HepG2 (cell line): ENCODE data around the gene BBC3. TPM values are rescaled to one million over a fixed set of nuclear protein-coding genes. Genes with fewer than 3 reads are reported as not detected.
A peak's percentile ranks its signal among the peaks of the same experiment; 100 is the strongest.

Source experiments
- AGO2 ChIP-seq: fragments of 200-400 bp; formaldehyde crosslinking; optimal IDR thresholded peaks from 2 replicates; pipeline ENCODE3; 2017; ENCODE audit warnings: mild to moderate bottlenecking, low read depth, low read length, moderate library complexity
- BCL6 ChIP-seq: IDR thresholded peaks from 2 replicates; pipeline ENCODE4 v1.6.1; 2016; ENCODE audit warnings: missing genetic modification reagents, missing compliant biosample characterization
- CHD4 ChIP-seq: fragments of 200-600 bp; sonication (generic); IDR thresholded peaks from 2 replicates; pipeline ENCODE4 v1.7.0; 2017; ENCODE audit warnings: mild to moderate bottlenecking, low read length, borderline replicate concordance
- GATA4 ChIP-seq: sonication (generic); IDR thresholded peaks from 2 replicates; pipeline ENCODE4 v1.6.1; 2016; ENCODE audit warnings: antibody characterized with exemption, low read depth, borderline replicate concordance
- TCF7L2 ChIP-seq: IDR thresholded peaks from 2 replicates; pipeline ENCODE4 v1.6.1; 2011; ENCODE audit warnings: mild to moderate bottlenecking, low read depth, low read length, moderate library complexity
- ZFP36L1 ChIP-seq: sonication (generic); formaldehyde crosslinking; IDR thresholded peaks from 2 replicates; pipeline ENCODE4 v1.8.0; 2022; ENCODE audit warnings: mild to moderate bottlenecking, missing genetic modification reagents, moderate library complexity
- ZNF17 ChIP-seq: sonication (generic); formaldehyde crosslinking; IDR thresholded peaks from 2 replicates; pipeline ENCODE4 v1.5.0; 2020; ENCODE audit warnings: mild to moderate bottlenecking, missing genetic modification reagents
- ZNF337 ChIP-seq: sonication (generic); formaldehyde crosslinking; IDR thresholded peaks from 2 replicates; pipeline ENCODE4 v1.5.1; 2020; ENCODE audit warnings: missing genetic modification reagents, low read depth, mild to moderate bottlenecking, borderline replicate concordance
- ZNF746 ChIP-seq: sonication (generic); formaldehyde crosslinking; IDR thresholded peaks from 2 replicates; pipeline ENCODE4 v1.8.0; 2022; ENCODE audit warnings: mild to moderate bottlenecking, missing genetic modification reagents
- ZNF792 ChIP-seq: IDR thresholded peaks from 2 replicates; pipeline ENCODE4 v1.6.1; 2016
- polyA plus RNA-seq, 8 experiments: library from polyadenylated mRNA; depleted of rRNA in 3 of 8; stranded (reverse) in 7 of 8; unstranded in 1 of 8; fragments of >200 nt; fragmentation: Illumina TruSeq in 4 of 8; extraction: Trizol in 4 of 8; gene quantifications; 2 replicates each; pipeline versions ENCODE4 v1.2.1 to v1.2.3, GENCODE V29; 2011 to 2016; ENCODE audit warnings: low read depth in 4 of 8, missing spikeins in 1 of 8, mixed read lengths in 1 of 8; ENCODE audit not compliant: insufficient read depth in 1 of 8
- total RNA-seq, 5 experiments: library from RNA; depleted of rRNA; stranded (reverse); fragments of >200 nt; fragmentation: Illumina TruSeq; extraction: Trizol; gene quantifications; 2 replicates each; pipeline ENCODE4 v1.2.3, GENCODE V29; 2016; ENCODE audit warnings: low read depth in 1 of 5
- TF ChIP-seq, protein P1 (sequence below): sonication (generic); formaldehyde crosslinking; IDR thresholded peaks from 2 replicates; pipeline ENCODE4 v1.5.1; 2020; ENCODE audit warnings: mild to moderate bottlenecking, missing genetic modification reagents, borderline replicate concordance
- TF ChIP-seq, protein P2 (sequence below): sonication (generic); formaldehyde crosslinking; IDR thresholded peaks from 2 replicates; pipeline ENCODE4 v1.8.1; 2022; ENCODE audit warnings: low read depth, mild to moderate bottlenecking, missing genetic modification reagents

The BBC3 gene
- total and polyA plus RNA-seq, 2 of the 13 experiments (the other 11 are each of a cell fraction or from before 2014, with no cell fraction given): 6.1 to 8.8 TPM

DNA sequence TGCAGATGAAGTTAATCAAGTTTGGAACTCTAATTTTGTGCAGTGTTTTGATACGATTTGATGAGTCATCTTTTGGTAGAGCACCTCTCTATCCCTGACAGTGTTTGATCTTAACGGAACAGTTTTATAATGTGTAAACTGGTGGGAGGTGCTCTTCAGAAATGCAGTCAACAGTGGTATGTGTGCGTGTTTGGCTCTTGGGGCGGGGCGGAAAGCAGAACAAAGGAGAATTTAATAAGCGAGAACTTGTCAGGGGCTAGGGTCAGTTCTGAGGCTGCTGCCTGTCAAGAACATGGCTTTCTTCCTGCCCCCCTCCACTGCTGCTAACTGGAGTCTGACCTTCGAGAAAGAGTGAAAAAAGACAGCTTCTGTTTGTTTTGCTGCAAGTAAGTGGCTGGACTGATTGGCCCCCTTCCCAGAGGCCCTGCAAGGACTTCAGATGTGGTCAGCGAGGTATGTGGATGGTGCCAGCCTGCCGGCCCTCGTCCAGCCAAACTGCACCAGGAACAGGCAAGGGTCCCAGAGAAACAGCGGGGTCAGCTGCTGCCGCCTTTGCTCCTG, 40.8 kb downstream of the BBC3 start (continued):
- TF ChIP-seq, protein P1, sequence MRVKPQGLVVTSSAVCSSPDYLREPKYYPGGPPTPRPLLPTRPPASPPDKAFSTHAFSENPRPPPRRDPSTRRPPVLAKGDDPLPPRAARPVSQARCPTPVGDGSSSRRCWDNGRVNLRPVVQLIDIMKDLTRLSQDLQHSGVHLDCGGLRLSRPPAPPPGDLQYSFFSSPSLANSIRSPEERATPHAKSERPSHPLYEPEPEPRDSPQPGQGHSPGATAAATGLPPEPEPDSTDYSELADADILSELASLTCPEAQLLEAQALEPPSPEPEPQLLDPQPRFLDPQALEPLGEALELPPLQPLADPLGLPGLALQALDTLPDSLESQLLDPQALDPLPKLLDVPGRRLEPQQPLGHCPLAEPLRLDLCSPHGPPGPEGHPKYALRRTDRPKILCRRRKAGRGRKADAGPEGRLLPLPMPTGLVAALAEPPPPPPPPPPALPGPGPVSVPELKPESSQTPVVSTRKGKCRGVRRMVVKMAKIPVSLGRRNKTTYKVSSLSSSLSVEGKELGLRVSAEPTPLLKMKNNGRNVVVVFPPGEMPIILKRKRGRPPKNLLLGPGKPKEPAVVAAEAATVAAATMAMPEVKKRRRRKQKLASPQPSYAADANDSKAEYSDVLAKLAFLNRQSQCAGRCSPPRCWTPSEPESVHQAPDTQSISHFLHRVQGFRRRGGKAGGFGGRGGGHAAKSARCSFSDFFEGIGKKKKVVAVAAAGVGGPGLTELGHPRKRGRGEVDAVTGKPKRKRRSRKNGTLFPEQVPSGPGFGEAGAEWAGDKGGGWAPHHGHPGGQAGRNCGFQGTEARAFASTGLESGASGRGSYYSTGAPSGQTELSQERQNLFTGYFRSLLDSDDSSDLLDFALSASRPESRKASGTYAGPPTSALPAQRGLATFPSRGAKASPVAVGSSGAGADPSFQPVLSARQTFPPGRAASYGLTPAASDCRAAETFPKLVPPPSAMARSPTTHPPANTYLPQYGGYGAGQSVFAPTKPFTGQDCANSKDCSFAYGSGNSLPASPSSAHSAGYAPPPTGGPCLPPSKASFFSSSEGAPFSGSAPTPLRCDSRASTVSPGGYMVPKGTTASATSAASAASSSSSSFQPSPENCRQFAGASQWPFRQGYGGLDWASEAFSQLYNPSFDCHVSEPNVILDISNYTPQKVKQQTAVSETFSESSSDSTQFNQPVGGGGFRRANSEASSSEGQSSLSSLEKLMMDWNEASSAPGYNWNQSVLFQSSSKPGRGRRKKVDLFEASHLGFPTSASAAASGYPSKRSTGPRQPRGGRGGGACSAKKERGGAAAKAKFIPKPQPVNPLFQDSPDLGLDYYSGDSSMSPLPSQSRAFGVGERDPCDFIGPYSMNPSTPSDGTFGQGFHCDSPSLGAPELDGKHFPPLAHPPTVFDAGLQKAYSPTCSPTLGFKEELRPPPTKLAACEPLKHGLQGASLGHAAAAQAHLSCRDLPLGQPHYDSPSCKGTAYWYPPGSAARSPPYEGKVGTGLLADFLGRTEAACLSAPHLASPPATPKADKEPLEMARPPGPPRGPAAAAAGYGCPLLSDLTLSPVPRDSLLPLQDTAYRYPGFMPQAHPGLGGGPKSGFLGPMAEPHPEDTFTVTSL: no peak
- no peak for TF ChIP-seq ZNF337
- TF ChIP-seq ZNF746 (CRISPR knock-in tag): peak; percentile 76; the same call in 1 of the 2 replicates
- TF ChIP-seq, protein P2, sequence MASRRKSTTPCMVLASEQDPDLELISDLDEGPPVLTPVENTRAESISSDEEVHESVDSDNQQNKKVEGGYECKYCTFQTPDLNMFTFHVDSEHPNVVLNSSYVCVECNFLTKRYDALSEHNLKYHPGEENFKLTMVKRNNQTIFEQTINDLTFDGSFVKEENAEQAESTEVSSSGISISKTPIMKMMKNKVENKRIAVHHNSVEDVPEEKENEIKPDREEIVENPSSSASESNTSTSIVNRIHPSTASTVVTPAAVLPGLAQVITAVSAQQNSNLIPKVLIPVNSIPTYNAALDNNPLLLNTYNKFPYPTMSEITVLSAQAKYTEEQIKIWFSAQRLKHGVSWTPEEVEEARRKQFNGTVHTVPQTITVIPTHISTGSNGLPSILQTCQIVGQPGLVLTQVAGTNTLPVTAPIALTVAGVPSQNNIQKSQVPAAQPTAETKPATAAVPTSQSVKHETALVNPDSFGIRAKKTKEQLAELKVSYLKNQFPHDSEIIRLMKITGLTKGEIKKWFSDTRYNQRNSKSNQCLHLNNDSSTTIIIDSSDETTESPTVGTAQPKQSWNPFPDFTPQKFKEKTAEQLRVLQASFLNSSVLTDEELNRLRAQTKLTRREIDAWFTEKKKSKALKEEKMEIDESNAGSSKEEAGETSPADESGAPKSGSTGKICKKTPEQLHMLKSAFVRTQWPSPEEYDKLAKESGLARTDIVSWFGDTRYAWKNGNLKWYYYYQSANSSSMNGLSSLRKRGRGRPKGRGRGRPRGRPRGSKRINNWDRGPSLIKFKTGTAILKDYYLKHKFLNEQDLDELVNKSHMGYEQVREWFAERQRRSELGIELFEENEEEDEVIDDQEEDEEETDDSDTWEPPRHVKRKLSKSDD (CRISPR knock-in tag): no peak
- no peak for TF ChIP-seq ZNF17 (CRISPR knock-in tag)
- no peak for TF ChIP-seq CHD4
- TF ChIP-seq BCL6 (CRISPR knock-in tag): peak; percentile 71
- peak; percentile 78 for TF ChIP-seq TCF7L2
- TF ChIP-seq ZFP36L1 (CRISPR knock-in tag): no peak
- TF ChIP-seq AGO2: no peak
- peak; percentile 52; the same call in 1 of the 2 replicates for TF ChIP-seq GATA4
- peak; percentile 61; the same call in 1 of the 2 replicates for TF ChIP-seq ZNF792
